GM12878 (cell line): Measurements from ENCODE around the gene HAAO. TPM values are rescaled to one million over a fixed set of nuclear protein-coding genes. Genes with fewer than 3 reads are reported as not detected.

Source experiments
- ATAC-seq: fragments of 200-7000 bp; cut with Tn5 transposase; 3 replicates; pipeline ENCODE4 v1.9.1; 2020; ENCODE audit warnings: mild to moderate bottlenecking, moderate library complexity
- BruUV-seq: library from RNA; stranded (reverse); fragments of 400-500 nt; replicated peaks from 2 replicates; lab custom pipeline; 2021; lab: Mats Ljungman, UMichigan
- CTCF ChIA-PET: fragments of 300-600 bp; sonication (Branson Sonifier 250); formaldehyde crosslinking; extraction: SDS; loops from one replicate; lab custom pipeline; 2021; ENCODE audit warnings: inconsistent platforms; lab: Yijun Ruan, JAX
- POLR2A ChIA-PET: fragments of 350-600 bp; formaldehyde crosslinking; extraction: SDS; loops from one replicate; lab custom pipeline; 2021; ENCODE audit warnings: inconsistent platforms; lab: Charles Lee
- RAD21 ChIA-PET: fragments of 300-600 bp; sonication (Branson Sonifier 250); formaldehyde crosslinking; loops from one replicate; lab custom pipeline; 2023; ENCODE audit warnings: antibody characterized with exemption; ENCODE audit not compliant: unreplicated experiment; lab: Charles Lee
- SMC1A ChIA-PET: fragments of 300-600 bp; sonication (Branson Sonifier 250); formaldehyde crosslinking; loops from one replicate; lab custom pipeline; 2023; ENCODE audit not compliant: unreplicated experiment, uncharacterized antibody; lab: Charles Lee
- DNase-seq: peaks from one replicate; pipeline ENCODE4 v3.0.0-alpha.2; 2011; ENCODE audit warnings: low read depth, low spot score
- FAIRE-seq: peaks from 3 replicates; lab custom pipeline; 2011; peaks lifted over from hg19 to GRCh38; lab: Jason Lieb, UNC
- H2AFZ ChIP-seq: 2 replicates; pipeline ENCODE4 v1.6.0; 2011; ENCODE audit warnings: low read depth, low read length, control low read depth; ENCODE audit not compliant: control insufficient read depth
- H3K27ac ChIP-seq: 2 replicates; pipeline ENCODE4 v1.5.1; 2011; ENCODE audit warnings: control low read depth; ENCODE audit not compliant: control insufficient read depth, insufficient read depth
- H3K27me3 ChIP-seq, 2 experiments: replicated peaks in 1 of 2; 2 replicates each; pipeline versions ENCODE4 v1.6.0 to v1.6.1; 2011; ENCODE audit warnings: low read length in 1 of 2; ENCODE audit not compliant: control insufficient read depth in 2 of 2, insufficient read depth in 2 of 2
- H3K36me3 ChIP-seq, 2 experiments: 2 replicates each; pipeline ENCODE4 v1.5.1; 2011; ENCODE audit warnings: low read length in 1 of 2; ENCODE audit not compliant: control insufficient read depth in 2 of 2, insufficient read depth in 2 of 2
- H3K4me1 ChIP-seq: 2 replicates; pipeline ENCODE4 v1.6.1; 2011; ENCODE audit warnings: mild to moderate bottlenecking, low read length, moderate library complexity, mixed read lengths; ENCODE audit not compliant: control insufficient read depth, insufficient read depth
- H3K4me2 ChIP-seq: 2 replicates; pipeline ENCODE4 v1.6.0; 2011; ENCODE audit warnings: control low read depth; ENCODE audit not compliant: control insufficient read depth, insufficient read depth
- H3K4me3 ChIP-seq: fragments of 200-600 bp; sonication (generic); 2 replicates; pipeline ENCODE4 v1.5.1; 2016
- H3K79me2 ChIP-seq: 2 replicates; pipeline ENCODE4 v1.6.0; 2011; ENCODE audit warnings: low read length; ENCODE audit not compliant: control insufficient read depth, insufficient read depth
- H3K9ac ChIP-seq: 2 replicates; pipeline ENCODE4 v1.8.0; 2011; ENCODE audit warnings: low read length, control low read depth, mixed read lengths; ENCODE audit not compliant: control insufficient read depth, insufficient read depth
- H3K9me3 ChIP-seq: replicated peaks from 3 replicates; pipeline ENCODE4 v1.5.1; 2011; ENCODE audit warnings: mild to moderate bottlenecking, low read length; ENCODE audit not compliant: control insufficient read depth, insufficient read depth
- H4K20me1 ChIP-seq: 2 replicates; pipeline ENCODE4 v1.6.0; 2011; ENCODE audit not compliant: control insufficient read depth, insufficient read depth
- BRCA1 ChIP-seq: IDR thresholded peaks from 2 replicates; pipeline ENCODE4 v1.6.1; 2011; ENCODE audit warnings: low read depth, low read length, improper control_type of control experiment
- CHD1 ChIP-seq: IDR thresholded peaks from 2 replicates; pipeline ENCODE4 v1.6.1; 2012; ENCODE audit warnings: low read depth, low read length, improper control_type of control experiment
- ESRRA ChIP-seq: IDR thresholded peaks from 2 replicates; pipeline ENCODE4 v1.6.1; 2012; ENCODE audit warnings: mild to moderate bottlenecking, low read length, improper control_type of control experiment
- KLF5 ChIP-seq: fragments of 450-650 bp; IDR thresholded peaks from 2 replicates; pipeline ENCODE4 v1.6.1; 2014; ENCODE audit warnings: mild to moderate bottlenecking; ENCODE audit not compliant: partially characterized antibody
- PRDM15 ChIP-seq: fragments of 450-650 bp; formaldehyde crosslinking; IDR thresholded peaks from 2 replicates; pipeline ENCODE4 v1.4.0; 2020; ENCODE audit warnings: mild to moderate bottlenecking, moderate library complexity
- SIX5 ChIP-seq: IDR thresholded peaks from 2 replicates; pipeline ENCODE4 v1.6.1; 2011; ENCODE audit warnings: mild to moderate bottlenecking, low read depth, low read length, moderate library complexity; ENCODE audit not compliant: severe bottlenecking
- ZNF217 ChIP-seq: fragments of 450-650 bp; IDR thresholded peaks from 2 replicates; pipeline ENCODE4 v1.6.1; 2017; ENCODE audit warnings: antibody characterized with exemption, mild to moderate bottlenecking
- ZNF384 ChIP-seq: IDR thresholded peaks from 2 replicates; pipeline ENCODE4 v1.6.1; 2012; ENCODE audit warnings: low read depth, mild to moderate bottlenecking, low read length, improper control_type of control experiment, borderline replicate concordance
- ZNF592 ChIP-seq: fragments of 450-650 bp; IDR thresholded peaks from 2 replicates; pipeline ENCODE4 v1.6.1; 2017; ENCODE audit warnings: mild to moderate bottlenecking, moderate library complexity
- WGBS: methylation state at CpG from one replicate; pipeline ENCODE4 v1.1.6; 2016; ENCODE audit warnings: low lambda C conversion rate; ENCODE audit not compliant: insufficient replicate concordance, insufficient coverage; ENCODE audit errors: missing lambda C conversion rate; 5-methylcytosine and 5-hydroxymethylcytosine counted together
- in situ Hi-C: fragments of 300-500 bp; cut with MboI; formaldehyde crosslinking; loops from 9 replicates; pipeline ENCODE4 v1.14.3; 2018; ENCODE audit warnings: mixed read lengths
- intact Hi-C: fragments of 100-400 bp; cut with micrococcal nuclease; formaldehyde crosslinking; loops from one replicate; pipeline ENCODE4 v1.14.2; 2022; ENCODE audit not compliant: unreplicated experiment
- polyA plus RNA-seq, 11 experiments: library from polyadenylated mRNA; depleted of rRNA in 4 of 11; unstranded in 6 of 11; stranded (reverse) in 5 of 11; fragments of >200 nt; fragmentation: Nextera tagmentation in 4 of 11; fragmentation: Illumina TruSeq in 1 of 11; extraction: Ambion mirVana in 4 of 11; extraction: Trizol in 1 of 11; gene quantifications; 1 replicate in 1 of 11; 2 replicates in 10 of 11; pipeline versions ENCODE4 v1.2.1 to v1.2.3, GENCODE V29; 2011 to 2016; ENCODE audit warnings: inconsistent platforms in 2 of 11, missing spikeins in 2 of 11, low read depth in 1 of 11
- total RNA-seq, 4 experiments: library from RNA; depleted of rRNA in 3 of 4; stranded (reverse); fragments of >200 nt in 3 of 4; fragmentation: Illumina TruSeq in 1 of 4; extraction: Trizol in 1 of 4; gene quantifications; 2 replicates each; pipeline versions ENCODE4 v1.2.1 to v1.2.3, GENCODE V29; 2013 to 2021

The HAAO gene
- total and polyA plus RNA-seq, 10 of the 15 experiments (the other 5 are each of a cell fraction or from before 2014, with no cell fraction given): 4.3 to 58.7 (median 26.8) TPM

GRCh38 chr2:42724886-42725285 is 67.5 kb downstream of the HAAO start:
- WGBS: 96% methylated on average over 2 of the region's 2 CpGs
- BruUV-seq: no TSS peak
- no peak overlapping the region for H3K4me3 ChIP-seq
- no peak for FAIRE-seq
- SMC1A ChIA-PET: interaction anchor here (2.9 kb wide), 1 partner anchor 28 kb away, joined by 7 read pairs; no protein-coding TSS in a partner anchor
- peaks cover 19% of the 10 kb centered on the region for H3K4me1 ChIP-seq
- CTCF ChIA-PET: no interaction called here
- RAD21 ChIA-PET: interaction anchor here (0.7 to 1.1 kb wide), 2 partner anchors 67 to 70 kb away, joined by 3 to 4 read pairs; partner anchors contain the start of gene HAAO
- H2AFZ ChIP-seq: no peak overlapping the region
- H4K20me1 ChIP-seq: no peaks in the 10 kb centered on the region
- in situ Hi-C loops (no loop called here), intact Hi-C loops (loop anchor here (5.0 kb wide), 1 partner anchor 67 kb away; the partner anchor contains the start of gene HAAO)
- no peak overlapping the region for H3K9ac ChIP-seq
- no peaks in the 10 kb centered on the region for H3K79me2 ChIP-seq
- TF ChIP-seq ZNF217 (no peak), BRCA1 (no peak), ZNF384 (no peak), ZNF592 (no peak), ESRRA (no peak), CHD1 (no peak), SIX5 (no peak), KLF5 (no peak), PRDM15 (CRISPR knock-in tag) (no peak)
- no peak overlapping the region for H3K4me2 ChIP-seq
- peaks cover 0 to 3% of the 10 kb centered on the region in 2 experiments; a peak in 1 of 4 replicates for H3K36me3 ChIP-seq
- H3K27ac ChIP-seq: no peak overlapping the region
- POLR2A ChIA-PET: interaction anchor here (1.1 kb wide), 1 partner anchor 28 kb away, joined by 4 read pairs; no protein-coding TSS in a partner anchor
- no peak for DNase-seq
- no peaks in the 10 kb centered on the region; the same call in 2 of the 3 replicates for H3K9me3 ChIP-seq
- no peaks in the 10 kb centered on the region for H3K27me3 ChIP-seq
- no peak for ATAC-seq
